ENCODE data around the gene SLIT3.

DNA sequence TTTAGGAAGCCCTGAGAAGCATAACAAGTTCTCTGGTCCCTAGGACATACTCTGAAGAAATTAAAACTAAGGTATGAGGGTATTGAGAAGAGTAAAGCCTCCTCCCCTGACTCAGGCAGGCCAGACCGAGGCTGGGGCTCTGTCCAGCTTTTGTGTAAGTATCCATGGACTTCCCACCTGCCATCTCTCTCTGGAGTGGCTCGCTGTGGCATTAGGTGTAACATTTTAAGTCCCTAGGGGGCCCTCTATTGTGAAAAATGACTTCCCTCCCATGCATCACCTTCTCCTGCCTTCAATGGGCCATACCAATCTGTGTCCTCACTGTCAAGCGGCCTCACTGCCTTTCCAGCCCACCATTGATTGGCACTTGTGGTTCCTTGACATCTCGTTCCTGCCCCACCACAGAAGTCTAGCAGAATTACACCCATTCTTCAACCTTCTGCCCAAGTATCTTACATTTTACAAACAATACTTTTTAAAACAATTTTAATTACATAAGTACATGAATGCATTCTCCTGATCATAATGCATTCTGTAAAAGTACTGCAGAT is 205.5 kb downstream of the SLIT3 start:
- no peak for TF ChIP-seq POLR2A (IDR thresholded peaks at IDR 0.05)
- TF ChIP-seq CTCF (IDR thresholded peaks at IDR 0.05) = no peak

Measured in right lobe of liver (tissue), 4 donors.